C4-2B (cell line): ENCODE results near the gene TAF4B.

Experiments
- H3K27ac ChIP-seq: fragments of 450-650 bp; 2 replicates; pipeline ENCODE4 v1.5.1; 2017
- ZFX ChIP-seq: fragments of 450-650 bp; IDR thresholded peaks from 2 replicates; pipeline ENCODE4 v1.6.1; 2017
- TF ChIP-seq, protein P1 (sequence below): fragments of 450-650 bp; conservative IDR thresholded peaks from 2 replicates; pipeline ENCODE4 v1.5.1; 2017; ENCODE audit warnings: mild to moderate bottlenecking

Gene TAF4B

DNA sequence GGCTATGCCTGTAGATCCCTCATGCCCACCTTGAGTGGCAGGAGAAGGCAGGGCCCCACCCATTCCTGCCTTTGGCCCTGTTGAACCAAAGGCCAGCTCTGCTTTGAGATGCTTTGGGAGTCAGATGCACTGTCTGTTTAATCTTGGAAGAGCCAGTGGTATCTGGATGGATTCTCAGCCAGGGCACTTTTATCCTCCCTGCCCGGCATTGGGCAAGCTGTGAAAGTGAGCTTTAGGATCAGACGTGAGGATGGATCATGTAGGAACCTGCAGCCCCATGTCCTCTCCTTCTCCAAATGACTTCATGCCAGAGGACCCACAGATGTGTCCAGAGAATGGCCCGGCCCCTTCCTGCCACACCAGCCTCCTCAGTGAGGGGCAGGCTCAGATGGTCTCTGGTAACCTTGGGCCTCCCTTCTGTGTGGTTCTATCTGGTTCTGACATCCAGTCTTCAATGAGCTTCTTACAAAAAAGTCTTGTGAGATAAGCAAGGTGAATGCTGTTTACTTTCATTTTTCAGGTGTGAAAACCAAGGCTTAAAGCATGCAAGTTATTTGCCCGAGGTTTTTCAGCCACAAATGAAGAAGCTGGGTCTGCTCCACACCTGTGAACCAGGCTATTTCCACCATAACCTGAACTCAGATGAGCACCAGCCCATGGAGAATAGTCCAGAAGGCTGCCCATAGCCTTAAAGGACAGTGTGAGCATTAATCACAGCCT, 198.3 kb downstream of the TAF4B start:
- H3K27ac ChIP-seq: no peak overlapping the region
- no peak for TF ChIP-seq ZFX
- TF ChIP-seq, protein P1, sequence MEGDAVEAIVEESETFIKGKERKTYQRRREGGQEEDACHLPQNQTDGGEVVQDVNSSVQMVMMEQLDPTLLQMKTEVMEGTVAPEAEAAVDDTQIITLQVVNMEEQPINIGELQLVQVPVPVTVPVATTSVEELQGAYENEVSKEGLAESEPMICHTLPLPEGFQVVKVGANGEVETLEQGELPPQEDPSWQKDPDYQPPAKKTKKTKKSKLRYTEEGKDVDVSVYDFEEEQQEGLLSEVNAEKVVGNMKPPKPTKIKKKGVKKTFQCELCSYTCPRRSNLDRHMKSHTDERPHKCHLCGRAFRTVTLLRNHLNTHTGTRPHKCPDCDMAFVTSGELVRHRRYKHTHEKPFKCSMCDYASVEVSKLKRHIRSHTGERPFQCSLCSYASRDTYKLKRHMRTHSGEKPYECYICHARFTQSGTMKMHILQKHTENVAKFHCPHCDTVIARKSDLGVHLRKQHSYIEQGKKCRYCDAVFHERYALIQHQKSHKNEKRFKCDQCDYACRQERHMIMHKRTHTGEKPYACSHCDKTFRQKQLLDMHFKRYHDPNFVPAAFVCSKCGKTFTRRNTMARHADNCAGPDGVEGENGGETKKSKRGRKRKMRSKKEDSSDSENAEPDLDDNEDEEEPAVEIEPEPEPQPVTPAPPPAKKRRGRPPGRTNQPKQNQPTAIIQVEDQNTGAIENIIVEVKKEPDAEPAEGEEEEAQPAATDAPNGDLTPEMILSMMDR: no peak

DNA sequence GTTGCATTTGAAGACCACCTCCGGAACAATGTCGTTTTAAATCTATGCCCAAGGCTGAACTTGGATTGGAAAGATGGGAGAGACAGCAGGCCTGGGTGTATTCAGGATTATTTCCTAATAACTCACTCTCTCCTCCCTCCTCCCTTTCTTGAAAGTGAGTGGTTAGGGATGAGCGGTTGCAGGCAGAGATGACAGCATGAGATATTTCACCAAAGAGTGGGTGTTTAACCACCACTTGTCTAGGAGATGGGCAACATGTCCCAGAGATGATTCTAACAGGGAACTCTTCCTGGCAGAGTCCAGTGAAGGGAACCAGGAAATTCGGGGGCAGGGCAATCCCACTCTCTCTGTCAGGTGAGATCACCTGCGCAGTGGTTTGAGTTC, 198.9 kb downstream of the TAF4B start:
- TF ChIP-seq, protein P1: no peak
- no peak for TF ChIP-seq ZFX

DNA sequence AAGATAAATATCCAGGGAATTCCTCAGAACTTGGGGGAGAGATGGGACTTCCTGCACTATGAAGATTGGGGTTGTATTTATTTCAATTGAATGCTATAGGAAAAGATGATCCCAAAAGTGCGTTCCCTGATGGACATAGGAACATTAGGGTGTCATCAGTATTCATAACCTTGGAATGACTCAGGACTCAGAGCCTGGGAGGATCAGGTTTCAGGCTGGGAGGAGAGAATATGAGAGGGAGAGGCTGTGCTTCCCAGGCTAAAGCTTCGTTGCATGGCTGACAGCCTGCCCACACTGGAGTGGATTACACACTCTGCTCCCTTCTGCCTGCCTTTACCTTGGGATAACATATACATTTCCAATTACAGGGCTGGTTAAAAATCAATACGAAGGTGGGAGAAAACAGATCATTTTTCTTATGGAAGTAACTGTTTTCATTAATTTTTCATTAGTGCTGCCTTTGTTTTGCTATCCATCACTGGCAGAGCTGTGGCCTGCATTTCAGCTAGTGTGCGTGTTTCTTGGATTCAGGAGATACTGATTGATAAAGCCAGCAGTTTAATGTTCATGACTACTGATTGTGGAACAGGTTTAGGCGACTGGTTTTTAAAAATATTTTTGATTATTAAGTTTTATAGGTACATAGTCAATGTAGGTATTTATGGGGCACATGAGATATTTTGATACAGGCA, 203.4 kb downstream of the TAF4B start:
- no peak overlapping the region for H3K27ac ChIP-seq
- TF ChIP-seq, protein P1: no peak
- no peak for TF ChIP-seq ZFX

More for the DNA sequence above, 198.9 kb downstream of the TAF4B start:
- H3K27ac ChIP-seq: no peak overlapping the region

DNA sequence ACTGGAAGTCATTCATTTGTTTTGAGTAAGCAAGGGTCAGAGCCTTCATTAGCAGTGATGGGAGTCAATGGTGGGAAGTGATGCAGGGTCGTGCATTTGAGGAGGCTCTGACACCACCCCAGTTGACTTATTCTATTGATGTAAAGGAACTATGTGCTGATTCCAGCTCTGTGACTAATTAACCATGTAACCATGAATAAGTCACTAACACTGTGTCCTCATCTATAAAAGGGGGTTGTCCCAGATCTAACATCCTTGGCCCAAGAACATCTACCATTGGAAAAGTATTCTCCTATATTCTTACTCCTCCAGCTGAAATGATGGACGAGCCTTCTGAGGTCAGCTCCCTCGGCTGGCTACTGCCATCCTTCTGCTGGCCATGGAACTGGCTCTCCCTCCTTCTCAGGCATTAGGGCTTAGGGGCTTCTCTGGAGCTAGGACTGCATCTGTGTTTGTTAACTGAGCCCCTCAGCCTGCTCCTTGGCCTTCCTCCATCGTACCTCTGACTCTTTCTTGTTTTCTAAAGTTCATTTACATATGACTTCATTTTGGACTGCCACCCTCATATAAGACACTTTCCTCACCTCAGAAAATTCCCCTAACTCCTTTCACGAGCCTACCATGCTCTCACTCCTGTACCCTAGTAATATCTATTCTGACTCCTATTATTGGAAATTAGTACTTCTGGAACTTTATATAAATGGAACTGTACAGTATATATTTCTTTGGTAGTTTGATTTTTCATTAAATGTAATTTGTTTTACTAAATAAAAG, 206.6 kb downstream of the TAF4B start:
- TF ChIP-seq, protein P1: no peak
- TF ChIP-seq ZFX: no peak
- no peak overlapping the region for H3K27ac ChIP-seq

DNA sequence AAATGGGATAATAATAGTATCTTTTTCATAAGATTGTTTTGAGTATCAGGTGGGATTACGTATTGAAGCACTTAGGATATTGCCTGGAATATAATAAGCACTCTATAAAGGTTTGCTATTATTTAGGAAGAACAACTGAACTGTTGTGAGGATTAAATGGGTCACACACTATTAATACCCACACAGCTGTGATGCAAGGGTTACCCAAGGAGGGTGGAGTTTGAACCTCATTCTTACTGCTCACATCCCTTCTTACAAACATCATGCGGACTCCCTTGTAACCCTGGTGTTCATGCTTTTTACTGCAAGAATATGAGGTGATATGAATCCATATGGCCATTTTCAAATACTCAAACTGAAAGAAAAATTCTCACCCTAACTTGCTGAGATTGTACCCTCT, 208.6 kb downstream of the TAF4B start:
- H3K27ac ChIP-seq: no peak overlapping the region
- TF ChIP-seq, protein P1: no peak
- no peak for TF ChIP-seq ZFX

DNA sequence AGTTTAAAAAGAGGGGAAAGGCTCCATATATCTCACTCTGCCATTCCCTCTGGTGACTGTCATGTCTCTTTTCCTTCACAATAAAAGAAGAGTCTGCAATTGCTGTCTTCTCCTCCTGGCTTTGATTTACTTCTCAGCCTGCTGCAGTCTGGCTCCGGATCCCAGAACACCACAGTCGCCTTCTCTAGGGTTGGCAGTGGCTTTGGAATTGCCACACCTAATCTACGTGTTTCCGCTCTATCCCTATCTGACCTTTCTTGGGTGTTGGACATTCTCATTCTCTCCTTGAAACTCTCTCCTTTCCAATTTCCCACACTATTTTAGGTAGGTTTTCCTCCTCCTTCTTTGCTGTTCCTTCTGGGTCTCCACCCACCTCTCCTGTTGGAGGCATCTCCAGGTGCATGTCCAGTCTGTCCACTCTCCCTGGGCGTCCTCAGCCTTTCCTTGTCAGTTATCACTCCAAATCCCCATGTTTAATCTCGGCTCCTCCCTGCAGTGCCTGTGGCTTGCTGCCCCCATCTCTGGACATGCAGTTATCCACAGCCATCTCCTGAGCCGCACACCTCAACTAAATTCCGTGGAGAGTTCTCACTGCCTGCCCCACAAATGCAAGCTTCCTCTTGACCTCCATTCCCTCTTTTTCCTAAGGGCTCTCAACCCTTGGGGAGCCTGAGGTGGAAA, 209.3 kb downstream of the TAF4B start:
- no peak for TF ChIP-seq ZFX
- TF ChIP-seq, protein P1: no peak
- H3K27ac ChIP-seq: no peak overlapping the region
